Naive thymus-derived CD8-positive, alpha-beta T cell (primary cell): Measurements from ENCODE around the gene KLHL25. TPM values are rescaled to one million over a fixed set of nuclear protein-coding genes. Genes with fewer than 3 reads are reported as not detected.
A peak's percentile ranks its signal among the peaks of the same experiment; 100 is the strongest.
"Not testable (repeated sequence)": the region's sequence is repeated elsewhere in the genome, so short reads cannot be mapped to it uniquely, and the experiment has no call there.

Experiments
- ATAC-seq, 2 donors: fragments of 150-1000 bp; cut with Tn5 transposase in 1 of 2; sonication (Bioruptor Pico), chemical (Tn5 transposase) in 1 of 2; 1 replicate in 1 of 2; 2 replicates in 1 of 2; pipeline ENCODE4 v1.10.0; 2021; ENCODE audit warnings: mild to moderate bottlenecking in 2 of 2, moderate library complexity in 2 of 2
- POLR2A ChIA-PET: fragments of 350-600 bp; sonication (Branson Sonifier 250); formaldehyde crosslinking; loops from one replicate; lab custom pipeline; 2021; ENCODE audit warnings: antibody characterized with exemption; lab: Charles Lee
- DNase-seq, 10 donors: peaks; one replicate each; pipeline versions ENCODE4 v3.0.0 to v3.0.0-alpha.2; 2020 to 2022
- H3K27ac Mint-ChIP-seq, 10 donors: one replicate each; pipeline ENCODE4 v1.8.0; 2020 to 2022; ENCODE audit warnings: mild to moderate bottlenecking in 10 of 10, mixed read lengths in 10 of 10, moderate library complexity in 4 of 10, inconsistent platforms in 1 of 10
- H3K27me3 Mint-ChIP-seq, 5 donors: one replicate each; pipeline ENCODE4 v1.8.0; 2021 to 2022; ENCODE audit warnings: mixed read lengths in 5 of 5
- H3K36me3 Mint-ChIP-seq, 3 donors: one replicate each; pipeline ENCODE4 v1.8.0; 2020 to 2022; ENCODE audit warnings: mixed read lengths in 3 of 3, mild to moderate bottlenecking in 2 of 3, inconsistent platforms in 1 of 3
- H3K4me1 Mint-ChIP-seq, 4 donors: one replicate each; pipeline ENCODE4 v1.8.0; 2021 to 2022; ENCODE audit warnings: mixed read lengths in 4 of 4
- H3K4me3 Mint-ChIP-seq, 10 donors: one replicate each; pipeline ENCODE4 v1.8.0; 2020 to 2022; ENCODE audit warnings: mild to moderate bottlenecking in 10 of 10, mixed read lengths in 10 of 10, moderate library complexity in 6 of 10, inconsistent platforms in 1 of 10
- H3K9me3 Mint-ChIP-seq, 9 donors: one replicate each; pipeline ENCODE4 v1.8.0; 2020 to 2022; ENCODE audit warnings: mixed read lengths in 9 of 9, mild to moderate bottlenecking in 3 of 9, inconsistent platforms in 1 of 9, moderate library complexity in 1 of 9
- polyA plus RNA-seq, 3 donors: library from polyadenylated mRNA; unstranded; fragments of 300-500 nt; fragmentation: Illumina TruSeq; gene quantifications; one replicate each; pipeline ENCODE4 v1.2.3, GENCODE V29; 2021
- total RNA-seq, 8 experiments: library from RNA in 2 of 8; stranded (reverse) in 2 of 8; gene quantifications; one replicate each; pipeline ENCODE4 v1.2.3 and lab custom pipeline; 2021 to 2026

KLHL25 gene
- total and polyA plus RNA-seq, 5 experiments from 2014 or later: 1.0 to 7.5 (median 1.8) TPM

DNA sequence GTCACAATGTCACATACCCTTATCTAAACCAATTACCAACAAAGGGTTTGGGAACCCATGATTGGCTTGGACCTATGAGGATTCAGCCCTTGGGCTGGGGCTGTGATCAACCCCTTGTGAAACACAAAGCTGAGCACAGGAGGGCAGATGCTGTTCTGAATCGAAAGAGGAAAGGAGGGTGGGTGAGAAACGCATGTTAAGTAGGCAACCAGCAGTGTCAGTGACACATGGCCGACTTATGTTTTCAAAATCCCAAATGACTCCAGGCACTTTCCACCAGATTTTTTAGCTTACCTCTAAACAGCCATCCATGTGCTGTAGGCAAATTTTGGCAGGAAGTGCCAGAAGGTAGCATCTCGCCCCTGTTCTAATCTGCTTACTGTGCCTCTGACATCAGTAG is 34.1 kb upstream of the KLHL25 start:
- H3K27me3 Mint-ChIP-seq: peaks cover 0 to 4% (median 0%) of the 10 kb centered on the region in 5 donors
- no peak for ATAC-seq
- H3K27ac Mint-ChIP-seq: no peak overlapping the region
- DNase-seq: no peak
- H3K36me3 Mint-ChIP-seq: no peaks in the 10 kb centered on the region
- H3K9me3 Mint-ChIP-seq: no peaks in the 10 kb centered on the region
- POLR2A ChIA-PET: no interaction called here
- H3K4me3 Mint-ChIP-seq: no peak overlapping the region
- H3K4me1 Mint-ChIP-seq: no peaks in the 10 kb centered on the region

DNA sequence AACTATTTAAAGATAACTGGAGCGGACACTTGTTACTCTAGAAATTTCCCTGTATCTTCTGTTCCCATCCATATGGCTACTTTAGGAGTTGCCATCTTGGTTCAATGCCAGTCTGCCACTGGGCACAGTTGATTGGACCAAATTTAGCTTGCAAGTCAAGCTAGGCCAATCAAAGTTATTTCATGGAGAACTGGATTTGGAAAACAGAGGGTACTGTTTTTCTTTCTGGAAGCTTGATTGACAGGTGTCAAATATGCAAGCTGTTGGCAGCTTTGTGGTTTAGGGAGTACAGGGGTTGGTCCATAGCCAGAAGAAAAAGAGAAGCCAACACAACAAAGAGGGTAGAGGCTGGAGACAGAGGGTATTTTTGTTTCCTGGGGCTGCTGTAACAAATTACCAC is 33.4 kb upstream of the KLHL25 start:
- POLR2A ChIA-PET: no interaction called here
- DNase-seq: no peak
- Mint-ChIP-seq H3K27me3 (peaks cover 0 to 4% (median 0%) of the 10 kb centered on the region in 5 donors), H3K9me3 (no peaks in the 10 kb centered on the region), H3K4me3 (no peak overlapping the region), H3K4me1 (no peaks in the 10 kb centered on the region), H3K36me3 (no peaks in the 10 kb centered on the region), H3K27ac (peak overlapping the region in 1 of 10 donors; percentile 20)
- ATAC-seq: no peak

DNA sequence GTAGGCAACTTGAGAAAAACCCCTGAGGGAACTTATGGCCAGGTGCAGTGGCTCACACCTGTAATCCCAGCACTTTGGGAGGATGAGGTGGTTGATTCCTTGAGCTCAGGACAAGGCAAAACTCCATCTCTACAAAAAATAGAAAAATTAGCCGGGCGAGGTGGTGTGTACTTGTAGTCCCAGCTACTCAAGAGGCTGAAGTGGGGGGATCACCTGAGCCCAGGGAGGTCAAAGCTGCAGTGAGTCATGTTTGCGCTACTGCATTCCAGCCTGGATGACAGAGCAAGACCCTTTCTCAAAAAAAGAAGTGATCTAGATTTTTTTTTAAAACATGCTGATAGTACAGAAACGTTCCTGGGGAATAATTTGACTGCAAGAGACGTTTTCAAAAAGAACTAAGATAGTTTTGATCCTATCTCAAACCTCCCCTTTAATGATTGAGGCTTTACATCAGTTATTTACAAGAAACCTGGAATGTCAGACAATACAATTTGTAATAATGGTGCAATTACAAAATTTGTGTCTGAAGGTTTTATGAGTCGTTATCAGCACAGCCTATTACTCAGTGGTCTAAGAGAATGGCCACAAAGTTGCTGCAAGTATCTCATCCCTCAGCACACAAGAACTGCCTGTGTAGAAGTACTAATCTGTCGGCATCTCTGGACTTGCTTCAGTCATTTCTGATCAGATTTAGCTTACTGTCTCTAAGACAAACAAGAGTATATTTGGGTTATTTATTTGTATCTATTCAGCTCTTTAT is 32.2 kb upstream of the KLHL25 start:
- POLR2A ChIA-PET: no interaction called here
- ATAC-seq (no peak), DNase-seq (no peak)
- peaks cover 0 to 2% (median 0%) of the 10 kb centered on the region in 5 donors for H3K27me3 Mint-ChIP-seq
- H3K36me3 Mint-ChIP-seq: no peaks in the 10 kb centered on the region
- no peak overlapping the region for H3K4me3 Mint-ChIP-seq
- no peak overlapping the region for H3K27ac Mint-ChIP-seq
- no peaks in the 10 kb centered on the region for H3K4me1 Mint-ChIP-seq
- no peaks in the 10 kb centered on the region for H3K9me3 Mint-ChIP-seq

DNA sequence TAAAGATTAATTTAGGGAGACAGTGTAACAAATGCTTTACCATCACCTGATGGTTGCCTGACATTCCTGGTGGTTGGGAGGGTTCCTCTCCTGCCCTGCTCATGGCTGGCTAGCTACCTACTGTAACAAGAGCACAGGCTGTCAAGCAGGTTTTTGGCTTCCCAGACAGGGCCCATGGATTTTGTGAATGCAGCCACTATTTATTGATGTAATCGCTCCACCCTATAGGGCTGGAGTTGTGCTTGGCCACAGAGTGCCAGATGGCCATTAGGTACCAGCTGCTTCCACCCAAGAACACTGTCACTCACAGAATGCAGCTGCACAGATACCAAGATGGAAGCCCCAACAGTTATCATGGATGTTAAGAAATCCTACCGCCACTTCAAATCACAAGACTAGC is 31.0 kb upstream of the KLHL25 start:
- H3K9me3 Mint-ChIP-seq: no peaks in the 10 kb centered on the region
- H3K27me3 Mint-ChIP-seq: peaks cover 0 to 1% (median 0%) of the 10 kb centered on the region in 5 donors
- H3K27ac Mint-ChIP-seq: no peak overlapping the region
- ATAC-seq (no peak), DNase-seq (no peak)
- H3K4me1 Mint-ChIP-seq: no peaks in the 10 kb centered on the region
- no peaks in the 10 kb centered on the region for H3K36me3 Mint-ChIP-seq
- POLR2A ChIA-PET: no interaction called here
- no peak overlapping the region for H3K4me3 Mint-ChIP-seq

DNA sequence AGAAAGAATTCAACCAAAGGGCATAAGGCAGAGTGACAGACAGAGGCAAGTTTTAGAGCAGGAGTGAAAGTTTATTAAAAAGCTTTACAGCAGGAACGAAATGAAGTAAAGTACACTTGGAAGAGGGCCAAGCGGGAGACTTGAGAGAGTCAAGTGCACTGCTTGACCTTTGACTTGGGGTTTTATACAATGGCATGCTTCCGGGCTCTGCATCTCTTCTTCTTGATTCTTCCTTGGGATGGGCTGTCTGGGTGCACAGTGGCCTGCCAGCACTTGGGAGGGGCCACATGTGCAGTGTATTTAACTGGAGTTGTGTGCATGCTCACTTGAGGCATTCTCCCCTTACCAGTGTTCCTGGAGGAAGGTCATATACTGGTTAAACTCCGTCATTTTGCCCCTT is 30.4 kb upstream of the KLHL25 start:
- H3K4me1 Mint-ChIP-seq: no peaks in the 10 kb centered on the region
- H3K27me3 Mint-ChIP-seq: peaks cover 0 to 1% (median 0%) of the 10 kb centered on the region in 5 donors
- POLR2A ChIA-PET: no interaction called here
- ATAC-seq: no peak
- H3K27ac Mint-ChIP-seq: peak overlapping the region in 1 of 10 donors; percentile 60
- H3K9me3 Mint-ChIP-seq: no peaks in the 10 kb centered on the region
- no peak for DNase-seq
- H3K4me3 Mint-ChIP-seq: no peak overlapping the region
- no peaks in the 10 kb centered on the region for H3K36me3 Mint-ChIP-seq

DNA sequence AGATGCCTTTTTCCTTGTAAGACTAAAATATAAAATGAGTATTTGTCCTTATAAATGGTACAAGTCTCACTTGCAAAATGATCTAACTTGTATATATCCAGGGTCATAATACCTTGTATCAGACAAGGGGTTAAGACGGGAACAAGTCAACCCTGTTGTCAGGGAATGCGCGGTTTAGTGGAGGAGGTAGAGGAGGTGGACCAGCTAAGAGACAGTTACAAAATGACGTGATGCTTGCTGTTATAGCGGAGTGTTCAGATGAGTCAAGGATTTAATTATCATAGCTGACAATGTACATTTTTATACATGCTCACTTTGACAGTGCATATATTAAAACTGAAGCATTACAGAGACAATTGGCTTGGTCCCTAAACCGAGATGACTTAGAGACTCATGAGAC is 26.8 kb upstream of the KLHL25 start:
- Mint-ChIP-seq H3K27ac (no peak overlapping the region), H3K4me3 (no peak overlapping the region), H3K27me3 (peaks cover 0 to 1% (median 0%) of the 10 kb centered on the region in 5 donors), H3K4me1 (no peaks in the 10 kb centered on the region), H3K36me3 (no peaks in the 10 kb centered on the region), H3K9me3 (no peaks in the 10 kb centered on the region)
- POLR2A ChIA-PET: no interaction called here
- ATAC-seq: no peak
- no peak for DNase-seq

DNA sequence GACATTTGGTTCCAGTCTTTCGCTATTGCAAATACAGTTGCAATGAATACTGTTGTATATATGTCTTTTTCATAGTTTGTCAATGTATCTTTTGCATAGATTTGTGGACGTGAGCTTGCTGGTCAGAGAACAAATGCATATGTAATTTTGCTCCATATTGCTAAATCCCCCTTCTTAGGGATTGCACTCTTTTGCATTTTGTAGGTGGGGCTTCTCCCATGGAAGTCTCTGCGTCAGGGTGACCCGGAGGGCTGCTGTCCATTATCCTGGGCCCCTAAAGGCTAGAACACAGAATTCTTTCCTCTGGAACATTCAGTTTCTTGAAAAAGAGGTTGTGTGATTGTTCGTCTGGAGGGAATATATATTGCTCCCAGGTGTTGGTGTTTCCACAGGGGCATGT is 25.2 kb upstream of the KLHL25 start:
- DNase-seq (no peak), ATAC-seq (no peak)
- Mint-ChIP-seq H3K4me3 (no peak overlapping the region), H3K36me3 (no peaks in the 10 kb centered on the region), H3K27ac (peak overlapping the region in 1 of 10 donors; percentile 45), H3K9me3 (no peaks in the 10 kb centered on the region), H3K27me3 (no peaks in the 10 kb centered on the region), H3K4me1 (no peaks in the 10 kb centered on the region)
- POLR2A ChIA-PET: no interaction called here

DNA sequence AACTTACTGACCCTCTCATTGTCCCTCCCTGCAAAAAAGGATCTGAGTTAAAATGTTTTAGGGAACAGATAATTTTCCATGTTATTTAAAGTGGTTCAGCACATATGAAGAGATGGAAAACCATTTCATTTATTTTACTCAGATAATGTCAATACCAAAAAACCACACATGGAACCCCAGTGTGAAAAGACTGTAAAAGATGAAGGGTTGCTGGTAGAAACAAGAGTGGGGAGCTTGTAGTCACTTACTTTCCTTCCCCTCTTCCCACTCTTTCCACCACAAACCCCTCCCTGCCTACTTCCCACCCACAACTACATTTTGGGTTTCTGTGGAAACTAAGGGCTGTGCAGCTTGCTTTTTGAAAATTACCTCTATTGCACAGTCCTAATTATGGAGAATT is 18.5 kb upstream of the KLHL25 start:
- POLR2A ChIA-PET: no interaction called here
- no peak overlapping the region for H3K4me3 Mint-ChIP-seq
- H3K36me3 Mint-ChIP-seq: no peaks in the 10 kb centered on the region
- H3K9me3 Mint-ChIP-seq: no peaks in the 10 kb centered on the region
- DNase-seq: no peak
- H3K4me1 Mint-ChIP-seq: no peaks in the 10 kb centered on the region
- no peaks in the 10 kb centered on the region for H3K27me3 Mint-ChIP-seq
- H3K27ac Mint-ChIP-seq: peak overlapping the region in 1 of 10 donors; percentile 40
- ATAC-seq: no peak

DNA sequence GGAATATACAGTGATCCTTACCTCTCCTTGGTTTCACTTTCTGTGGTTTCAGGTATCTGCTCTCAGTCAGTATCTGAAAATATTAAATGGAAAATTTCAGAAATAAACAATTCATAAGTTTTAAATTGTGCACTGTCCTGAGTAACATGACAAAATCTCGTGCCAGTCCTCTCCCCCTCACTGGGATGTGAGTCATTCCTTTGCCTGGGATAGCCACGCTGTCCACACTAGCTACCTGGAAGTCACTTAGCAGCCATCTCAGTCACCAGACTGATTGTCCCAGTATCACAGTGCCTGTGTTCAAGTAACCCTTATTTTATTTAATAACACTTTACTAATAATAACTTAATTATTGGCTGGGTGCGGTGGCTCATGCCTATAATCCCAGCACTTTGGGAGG is 15.3 kb upstream of the KLHL25 start:
- Mint-ChIP-seq H3K27ac (no peak overlapping the region), H3K4me1 (no peaks in the 10 kb centered on the region), H3K36me3 (no peaks in the 10 kb centered on the region), H3K27me3 (peaks cover 0 to under 1% (median 0%) of the 10 kb centered on the region in 5 donors), H3K9me3 (no peaks in the 10 kb centered on the region), H3K4me3 (no peak overlapping the region)
- POLR2A ChIA-PET: no interaction called here
- no peak for ATAC-seq
- DNase-seq: no peak

DNA sequence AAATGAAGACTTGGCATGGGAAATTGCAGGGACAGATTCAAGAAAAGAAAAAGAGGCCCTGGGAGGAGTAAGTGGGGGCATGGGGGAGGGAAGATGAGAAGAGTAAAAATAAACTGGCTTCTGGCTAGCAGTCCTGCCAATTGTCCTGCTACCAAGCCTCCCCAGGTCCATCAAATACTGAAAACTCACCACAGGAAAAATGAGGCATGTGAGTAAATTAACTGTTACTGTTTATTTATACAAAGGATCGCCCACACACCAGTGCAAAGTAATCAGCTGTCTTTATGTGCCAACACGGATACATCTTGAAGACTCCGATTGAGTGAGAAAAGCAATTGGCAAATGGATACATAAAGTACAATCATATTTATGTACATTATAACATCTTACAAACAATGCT is 10.7 kb upstream of the KLHL25 start:
- no peak for ATAC-seq
- Mint-ChIP-seq H3K36me3 (no peaks in the 10 kb centered on the region), H3K27me3 (peaks cover 0 to 3% (median 0%) of the 10 kb centered on the region in 5 donors), H3K4me3 (no peak overlapping the region), H3K9me3 (no peaks in the 10 kb centered on the region), H3K27ac (peak overlapping the region in 2 of 10 donors; percentile 46 to 73), H3K4me1 (peaks cover 0 to 5% (median 0%) of the 10 kb centered on the region in 4 donors)
- DNase-seq: no peak
- POLR2A ChIA-PET: no interaction called here

DNA sequence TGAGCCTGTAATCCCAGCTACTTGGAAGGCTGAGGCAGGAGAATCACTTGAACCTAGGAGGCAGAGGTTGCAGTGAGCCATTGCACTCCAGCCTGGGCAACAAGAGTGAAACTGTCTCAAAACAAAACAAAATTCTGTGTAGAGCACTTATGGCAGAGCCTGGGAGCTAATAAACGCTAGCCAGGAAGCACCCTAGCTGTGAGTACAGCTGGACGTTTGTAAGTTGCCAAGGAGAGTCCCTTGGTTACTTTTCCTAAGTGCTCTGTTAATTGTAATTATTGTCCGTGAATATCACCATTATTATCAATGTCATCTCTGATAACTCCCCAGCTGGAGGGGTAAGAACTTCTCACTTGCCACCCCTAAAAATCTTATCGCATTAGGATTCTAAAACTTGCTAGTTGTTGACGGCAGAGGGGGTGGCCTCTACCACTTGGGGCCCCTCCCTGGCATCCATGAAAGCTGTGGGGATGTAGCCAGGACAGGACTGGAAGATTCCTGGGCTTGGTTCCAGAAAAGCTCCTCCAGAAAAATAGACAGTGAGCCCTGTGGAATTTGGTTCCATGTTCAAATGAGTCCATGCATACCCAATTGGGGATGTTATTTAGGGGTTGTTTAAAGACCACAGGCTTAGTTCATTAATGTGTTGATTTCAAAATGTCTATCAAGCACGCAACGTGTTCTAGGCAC is 9.9 kb upstream of the KLHL25 start:
- H3K27ac Mint-ChIP-seq: peak overlapping the region in 1 of 10 donors; percentile 73
- H3K36me3 Mint-ChIP-seq: no peaks in the 10 kb centered on the region
- H3K27me3 Mint-ChIP-seq: peaks cover 0 to 3% (median 0%) of the 10 kb centered on the region in 5 donors
- H3K4me1 Mint-ChIP-seq: peaks cover 0 to 6% (median 0%) of the 10 kb centered on the region in 4 donors
- H3K4me3 Mint-ChIP-seq: no peak overlapping the region
- POLR2A ChIA-PET: no interaction called here
- H3K9me3 Mint-ChIP-seq: no peaks in the 10 kb centered on the region
- no peak for DNase-seq
- ATAC-seq: no peak

DNA sequence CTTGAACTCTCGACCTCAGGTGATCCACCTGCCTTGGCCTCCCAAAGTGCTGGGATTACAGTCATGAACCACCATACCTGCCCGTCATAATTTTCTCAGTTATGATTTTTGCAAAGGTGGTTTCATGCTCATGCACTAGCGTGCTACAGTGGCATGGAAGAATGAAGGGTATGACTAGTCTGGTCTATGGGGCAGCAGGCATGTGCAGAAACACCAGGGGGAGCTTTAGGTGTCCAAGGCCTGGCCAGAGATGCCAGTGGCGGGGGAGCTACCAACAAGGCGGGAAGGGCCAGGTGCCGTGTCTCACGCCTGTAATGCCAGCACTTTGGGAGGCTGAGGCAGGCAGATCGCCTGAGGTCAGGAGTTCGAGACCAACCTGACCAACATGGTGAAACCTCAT is 7.9 kb upstream of the KLHL25 start:
- H3K4me1 Mint-ChIP-seq, ATAC-seq, POLR2A ChIA-PET: not testable (repeated sequence)

DNA sequence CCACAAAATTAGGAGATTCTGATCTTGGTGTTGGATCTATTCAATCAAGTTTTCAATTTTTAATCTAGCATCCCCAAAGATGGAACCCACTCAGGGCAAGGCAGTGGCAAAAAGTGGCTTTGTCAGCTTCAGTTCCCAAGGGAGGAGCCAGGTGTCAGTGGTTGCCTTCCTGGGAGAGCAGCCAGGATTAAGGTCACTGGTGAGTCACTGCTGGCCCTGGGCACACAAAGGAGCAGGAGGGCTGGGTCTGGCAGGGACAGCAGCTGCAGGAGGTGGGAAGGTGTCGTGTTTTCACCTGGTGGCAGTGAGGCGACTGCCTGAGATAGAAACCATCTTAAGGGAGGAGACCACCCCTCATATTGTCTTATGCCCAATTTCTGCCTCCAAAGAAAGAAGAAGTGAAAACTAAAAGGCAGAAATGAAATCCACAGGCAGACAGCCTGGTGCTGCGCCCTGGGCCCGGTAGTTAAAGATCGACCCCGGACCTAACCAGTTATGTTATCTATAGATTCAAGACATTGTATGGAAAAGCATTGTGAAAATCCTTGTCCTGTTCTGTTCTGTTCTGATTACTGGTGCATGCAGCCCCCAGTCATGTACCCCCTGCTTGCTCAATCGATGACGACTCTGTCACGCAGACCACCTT is 5.9 kb upstream of the KLHL25 start:
- Mint-ChIP-seq H3K4me3 (no peak overlapping the region), H3K27ac (no peak overlapping the region), H3K4me1 (peaks cover 5 to 11% (median 6%) of the 10 kb centered on the region in 4 donors), H3K9me3 (no peaks in the 10 kb centered on the region), H3K27me3 (peaks cover 0 to 7% (median 1%) of the 10 kb centered on the region in 5 donors), H3K36me3 (no peaks in the 10 kb centered on the region)
- POLR2A ChIA-PET: no interaction called here
- DNase-seq: no peak
- no peak for ATAC-seq

More for the DNA sequence above, 7.9 kb upstream of the KLHL25 start:
- H3K36me3 Mint-ChIP-seq, H3K27me3 Mint-ChIP-seq, H3K4me3 Mint-ChIP-seq, H3K27ac Mint-ChIP-seq, DNase-seq, H3K9me3 Mint-ChIP-seq: not testable (repeated sequence)
